Measurements from ENCODE around the gene DDX55. TPM values are rescaled to one million over a fixed set of nuclear protein-coding genes. Genes with fewer than 3 reads are reported as not detected.

Gene DDX55
- total RNA-seq, 1 donor from 2014 or later = 20.1 TPM

Other genes starting within 250 kb of the DDX55 start
- gene SBNO1, start 237.3 kb upstream of the DDX55 start, total RNA-seq = 28.5 TPM
- 39.9 TPM for gene KMT5A, start 218.0 kb upstream of the DDX55 start, total RNA-seq
- gene RILPL2, start 165.4 kb upstream of the DDX55 start, total RNA-seq = 10.4 TPM
- 18.3 TPM for gene SNRNP35, start 144.0 kb upstream of the DDX55 start, total RNA-seq
- gene RILPL1, start 68.4 kb upstream of the DDX55 start, total RNA-seq = 17.9 TPM
- 241 TPM for gene TMED2, start 17.5 kb upstream of the DDX55 start, total RNA-seq
- 45.6 TPM for gene EIF2B1, start 31.6 kb downstream of the DDX55 start, total RNA-seq
- 20.5 TPM for gene GTF2H3, start 31.7 kb downstream of the DDX55 start, total RNA-seq
- gene TCTN2, start 69.0 kb downstream of the DDX55 start, total RNA-seq = 6.6 TPM
- 33.3 TPM for gene ATP6V0A2, start 110.3 kb downstream of the DDX55 start, total RNA-seq
- 0.51 TPM for gene DNAH10, start 160.2 kb downstream of the DDX55 start, total RNA-seq

Data from mesenteric fat pad (tissue), 1 donor.